Esophagus mucosa (tissue), 1 donor: ENCODE data around the gene MAN1A2. TPM values are rescaled to one million over a fixed set of nuclear protein-coding genes. Genes with fewer than 3 reads are reported as not detected.

Experiments used
- ATAC-seq: fragments of 200-7000 bp; cut with Tn5 transposase; one replicate; pipeline ENCODE4 v1.9.1; 2020
- total RNA-seq: library from RNA; stranded (reverse); gene quantifications from one replicate; pipeline ENCODE4 v1.2.4, GENCODE V29; 2023
- donor health status: DM: yes; HTN: yes; CAD: no.

The MAN1A2 gene
- total RNA-seq, 1 donor from 2014 or later = 26.5 TPM

GRCh38 chr1:117362986-117363385 is 4.3 kb upstream of the MAN1A2 start:
- no peak for ATAC-seq

- peak; percentile 23 for ATAC-seq
Observed at GRCh38 chr1:117363571-117364048, 3.6 kb upstream of the MAN1A2 start.

- no peak for ATAC-seq
Observed at GRCh38 chr1:117364240-117364639, 3.0 kb upstream of the MAN1A2 start.

DNA sequence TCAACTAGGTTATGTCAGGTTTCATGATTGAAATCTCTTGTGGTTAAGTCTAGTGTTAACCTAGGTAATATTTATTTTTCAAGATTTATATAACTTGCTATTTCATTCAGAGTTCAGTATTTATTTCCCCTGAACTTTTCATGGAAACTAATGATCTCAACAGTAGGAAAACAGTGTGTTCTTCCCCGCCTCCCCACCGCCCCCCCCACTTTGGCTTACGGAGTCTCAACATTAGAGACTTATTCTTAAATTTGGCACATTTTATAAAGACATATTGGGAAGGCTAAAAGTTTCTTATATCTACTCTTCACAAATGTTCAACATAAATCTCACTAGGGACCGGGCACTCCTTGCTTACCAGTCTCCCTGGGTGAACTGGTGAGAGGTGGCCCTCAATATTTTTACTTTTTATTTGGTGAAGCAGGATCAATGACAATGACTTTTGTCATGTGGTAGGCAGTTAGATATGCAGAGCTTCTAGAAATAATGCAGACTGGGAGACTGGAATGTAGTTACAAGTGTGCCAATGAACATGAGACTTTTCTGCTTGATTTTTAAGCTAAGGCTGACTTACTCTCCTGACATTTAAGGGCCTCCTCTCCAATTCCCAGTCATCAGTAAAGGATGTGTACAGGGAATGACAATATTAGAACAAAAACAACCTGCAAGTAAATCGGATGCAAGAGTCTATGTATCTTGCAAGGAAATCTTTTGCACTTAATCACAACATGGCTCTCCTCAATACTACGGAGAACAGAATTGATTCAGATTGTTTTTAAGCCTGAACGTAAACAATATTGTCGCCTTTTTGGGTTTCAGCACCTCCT is 1.7 kb upstream of the MAN1A2 start:
- ATAC-seq = no peak

- ATAC-seq = peak; percentile 92
Observed at GRCh38 chr1:117366177-117367045, 838 bp upstream of the MAN1A2 start.

DNA sequence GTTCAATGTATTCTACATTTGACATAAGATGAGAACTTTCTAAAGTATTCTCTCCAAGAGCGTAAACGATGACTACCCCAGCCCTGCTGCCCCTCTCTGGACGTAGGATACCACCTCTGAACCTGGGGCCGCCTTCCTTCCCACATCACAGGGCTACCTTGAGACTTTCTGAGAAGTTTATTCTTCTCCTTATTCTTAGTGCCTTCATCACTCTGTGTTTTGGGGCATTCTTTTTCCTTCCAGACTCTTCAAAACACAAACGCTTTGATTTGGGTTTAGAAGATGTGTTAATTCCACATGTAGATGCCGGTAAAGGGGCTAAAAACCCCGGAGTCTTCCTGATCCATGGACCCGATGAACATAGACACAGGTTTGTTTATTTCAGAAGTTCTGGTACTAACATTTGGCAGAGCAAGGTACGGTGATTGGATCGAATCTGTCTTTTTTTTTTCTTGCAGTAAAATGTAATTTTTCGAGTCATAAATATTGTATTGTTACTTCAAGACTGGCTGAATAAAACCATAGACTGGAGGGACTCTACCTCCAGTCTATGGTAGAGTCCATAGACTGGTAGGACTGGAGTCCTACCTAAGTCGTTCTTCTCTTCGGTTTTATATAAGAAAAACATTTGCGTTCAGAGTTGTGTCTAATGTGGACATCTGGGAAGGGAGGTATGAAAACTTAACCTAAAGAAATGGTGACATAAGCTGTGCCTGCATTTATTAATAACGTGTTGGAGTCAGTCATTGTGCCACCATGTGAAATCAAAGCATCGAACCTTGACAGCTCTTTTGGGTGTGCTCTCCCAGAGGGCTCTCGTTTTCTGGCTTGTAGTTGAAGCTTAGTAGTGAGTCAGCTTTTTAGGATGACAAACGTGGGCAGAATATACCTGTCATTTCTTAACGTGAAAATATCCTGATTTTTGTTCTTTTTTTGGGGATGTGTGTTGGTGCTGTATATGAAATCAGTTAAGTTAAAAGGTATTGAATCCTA is 1.2 kb downstream of the MAN1A2 start:
- peak; percentile 44 for ATAC-seq

- ATAC-seq = no peak
Observed at GRCh38 chr1:117370071-117370470, 2.8 kb downstream of the MAN1A2 start.

GRCh38 chr1:117370509-117370908 is 3.3 kb downstream of the MAN1A2 start:
- ATAC-seq = no peak

DNA sequence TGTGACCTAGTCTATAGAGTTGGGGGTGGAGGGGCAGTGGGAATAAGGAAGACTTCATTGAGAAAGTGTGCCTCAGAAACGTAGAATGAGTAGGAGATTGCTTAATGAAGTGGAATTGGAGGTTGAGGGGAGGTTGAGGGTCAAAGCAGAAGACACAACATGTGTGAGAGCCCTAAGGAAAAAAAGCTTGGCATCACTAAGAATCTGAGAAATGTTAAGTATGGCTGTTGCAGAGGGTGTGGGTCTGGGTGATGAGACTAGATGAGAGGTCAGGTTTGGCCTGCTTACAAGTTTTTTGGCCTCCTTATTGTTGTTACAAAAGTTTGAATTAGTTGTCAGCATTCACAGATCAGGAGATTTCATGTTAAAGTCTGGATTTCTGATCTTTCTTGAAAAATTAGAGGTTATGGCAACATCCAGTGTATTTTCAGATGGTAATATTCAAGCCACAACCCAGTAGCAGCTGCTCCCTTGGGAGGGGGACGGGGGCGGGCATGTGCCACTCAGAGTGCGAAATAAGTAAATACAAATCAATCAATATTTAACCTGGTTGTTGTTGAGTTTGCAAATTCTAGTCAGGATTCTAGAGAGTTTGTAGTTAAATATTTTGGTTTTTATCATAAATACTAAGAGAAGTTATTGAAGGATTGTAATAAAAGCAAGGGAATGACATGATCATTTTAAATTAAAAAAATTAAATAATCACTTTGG is 4.3 kb downstream of the MAN1A2 start:
- no peak for ATAC-seq

DNA sequence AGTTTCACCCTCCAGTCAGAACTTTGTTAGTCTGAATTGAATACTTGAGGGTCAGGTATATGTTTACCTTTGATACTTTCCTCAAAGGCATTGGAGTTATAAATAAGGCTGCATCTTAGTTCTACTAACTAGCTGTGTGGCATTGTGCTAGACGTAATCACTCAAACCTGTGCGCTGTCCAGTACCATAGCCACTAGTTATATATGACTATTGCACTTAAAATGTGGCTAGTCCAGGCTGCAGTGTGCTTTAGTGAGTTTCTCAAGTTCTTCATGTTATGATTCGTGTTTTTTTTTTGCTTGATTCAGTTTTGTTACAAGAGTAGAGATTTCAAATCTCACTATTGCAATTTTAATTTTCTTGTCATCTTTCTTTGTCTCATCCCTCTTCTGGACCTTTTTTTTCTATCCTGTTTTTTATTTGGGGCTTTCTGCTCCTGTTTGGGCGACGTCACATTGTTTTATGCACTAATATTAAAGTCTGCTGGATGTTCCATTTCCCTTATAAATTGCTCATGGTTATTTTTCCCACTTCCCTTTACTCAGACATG is 5.7 kb downstream of the MAN1A2 start:
- peak; percentile 66 for ATAC-seq

DNA sequence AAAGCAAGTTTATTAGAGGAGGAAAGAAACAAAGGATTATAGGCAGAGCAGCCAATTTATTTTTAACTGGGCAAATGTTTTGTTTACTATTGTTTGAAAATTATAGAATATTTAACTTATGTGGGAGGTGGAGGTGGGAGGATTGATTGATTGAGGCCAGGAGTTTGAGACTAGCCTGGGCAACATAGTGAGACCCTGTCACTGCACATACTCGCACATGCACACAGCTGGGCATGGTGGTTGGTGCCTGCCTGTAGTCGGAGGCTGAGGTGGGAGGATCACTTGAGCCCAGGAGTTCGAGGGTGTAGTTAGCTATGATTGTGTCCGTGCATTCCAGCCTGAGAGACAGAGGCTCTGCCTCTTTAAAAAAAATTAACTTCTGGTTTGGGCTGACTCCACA is 6.7 kb downstream of the MAN1A2 start:
- ATAC-seq = no peak

DNA sequence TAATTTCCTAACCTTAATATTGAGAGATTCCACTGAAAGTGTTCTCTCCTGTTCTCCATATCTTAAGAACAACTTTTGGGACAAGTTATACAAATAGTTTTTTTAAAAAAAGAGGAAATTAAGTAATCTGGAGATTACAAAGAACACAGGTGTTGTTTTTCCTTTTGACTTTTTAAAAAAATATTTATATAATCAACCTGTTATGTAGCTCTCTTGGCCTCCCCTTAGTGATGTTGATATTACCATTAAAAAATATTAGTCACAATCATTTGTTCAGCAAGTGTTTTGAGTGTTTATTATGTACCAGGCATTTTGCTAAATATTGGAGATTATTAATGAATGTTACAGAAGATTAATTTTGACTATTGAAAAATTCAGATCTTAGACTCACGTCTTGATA is 8.1 kb downstream of the MAN1A2 start:
- no peak for ATAC-seq

GRCh38 chr1:117387060-117387633 is 19.9 kb downstream of the MAN1A2 start:
- no peak for ATAC-seq

GRCh38 chr1:117388328-117388727 is 21.1 kb downstream of the MAN1A2 start:
- ATAC-seq = no peak

- ATAC-seq = no peak
Observed at GRCh38 chr1:117389284-117389683, 22.0 kb downstream of the MAN1A2 start.

DNA sequence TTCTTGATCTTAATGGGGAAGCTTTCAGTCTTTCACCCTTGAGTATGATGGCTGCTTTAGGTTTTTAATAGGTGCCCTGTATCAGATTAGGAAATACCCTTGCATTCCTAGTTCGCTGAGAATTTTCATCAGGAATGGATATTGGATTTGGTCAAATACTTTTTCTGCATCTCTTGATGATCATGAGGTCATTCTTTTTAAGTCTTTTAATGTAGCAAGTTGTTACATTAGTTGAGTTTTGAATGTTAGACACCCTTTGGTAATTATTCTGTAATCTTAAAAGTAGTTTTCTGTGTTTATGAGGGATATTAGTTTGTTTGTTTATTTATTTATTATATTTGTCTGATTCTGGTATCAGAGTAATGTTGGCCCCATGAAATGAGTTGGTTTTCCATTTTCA is 22.5 kb downstream of the MAN1A2 start:
- ATAC-seq = no peak

DNA sequence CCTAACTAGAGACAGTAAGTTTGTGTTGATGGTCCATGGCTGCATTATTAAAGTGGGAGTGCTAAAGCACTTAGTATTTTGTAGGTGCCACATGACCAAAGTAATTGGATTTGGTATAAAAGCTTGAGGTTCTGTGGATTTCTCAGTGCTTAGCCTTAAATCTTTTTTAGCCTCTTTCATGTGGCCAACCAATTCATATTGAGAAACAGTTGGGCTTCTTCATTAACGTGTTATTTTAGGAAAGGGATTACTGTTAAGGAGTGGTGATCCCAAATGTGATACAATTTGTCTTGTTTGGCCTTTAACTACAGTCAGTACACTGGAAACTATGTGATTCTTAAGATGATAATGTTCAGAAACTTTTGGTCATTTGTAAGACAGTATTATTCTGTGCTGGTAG is 25.5 kb downstream of the MAN1A2 start:
- no peak for ATAC-seq

GRCh38 chr1:117396074-117396473 is 28.8 kb downstream of the MAN1A2 start:
- peak; percentile 62 for ATAC-seq

DNA sequence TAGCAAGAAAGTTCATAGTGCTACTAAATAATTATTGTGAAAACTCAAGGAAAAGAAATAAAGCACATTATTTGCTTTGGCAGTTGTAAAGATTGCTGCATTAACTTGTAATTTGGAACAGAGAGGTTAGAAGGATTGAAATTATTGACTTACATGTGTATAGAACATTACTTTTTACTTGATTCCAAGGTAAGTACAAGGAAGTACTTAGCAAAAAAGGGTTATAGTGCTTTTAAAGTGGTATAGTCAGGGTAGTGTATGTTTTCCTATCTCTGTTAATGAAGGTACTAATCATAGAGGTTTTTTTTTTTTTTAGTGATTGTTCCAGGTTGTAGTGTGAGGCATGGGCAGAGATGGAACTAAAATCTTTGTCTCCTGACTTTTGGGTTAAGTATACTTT is 29.4 kb downstream of the MAN1A2 start:
- no peak for ATAC-seq

- no peak for ATAC-seq
Observed at GRCh38 chr1:117398957-117399356, 31.7 kb downstream of the MAN1A2 start.

DNA sequence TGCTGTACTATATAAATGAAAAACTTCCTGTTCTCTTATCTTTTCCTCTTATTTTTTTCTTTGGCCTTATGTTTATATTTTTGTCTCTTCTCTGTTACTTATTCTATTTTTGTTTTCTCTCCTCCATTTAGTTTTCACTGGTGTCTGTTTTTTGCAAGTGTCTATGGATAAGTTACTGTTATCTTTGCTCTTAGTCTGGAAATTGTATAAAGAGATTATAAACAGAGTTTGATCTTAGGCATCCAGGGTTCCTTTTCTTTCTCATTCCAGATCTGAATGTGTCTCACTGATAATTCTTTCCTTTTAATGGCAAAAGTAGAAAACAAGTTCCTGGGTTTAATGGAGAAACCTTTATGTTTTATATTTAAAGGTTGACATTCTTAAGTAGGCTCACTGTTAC is 34.5 kb downstream of the MAN1A2 start:
- no peak for ATAC-seq
